Testis (tissue), 2 donors: Measurements from ENCODE around the gene SELE.

Experiments used
- POLR2A ChIP-seq: fragments of 450-650 bp; IDR thresholded peaks from one replicate; pipeline ENCODE4 v1.6.1; 2017; ENCODE audit warnings: antibody characterized with exemption, mild to moderate bottlenecking, moderate library complexity
- TF ChIP-seq, protein P1 (sequence below), 3 experiments: fragments of 450-650 bp in 2 of 3; fragments of 200-600 bp in 1 of 3; sonication (generic) in 1 of 3; IDR thresholded peaks; one replicate each; pipeline ENCODE4 v1.5.1; 2016 to 2019; ENCODE audit warnings: antibody characterized with exemption in 3 of 3, mild to moderate bottlenecking in 2 of 3, moderate library complexity in 1 of 3

GRCh38 chr1:169690489-169690888 lies 43.4 kb downstream of the SELE start:
- TF ChIP-seq, protein P1, sequence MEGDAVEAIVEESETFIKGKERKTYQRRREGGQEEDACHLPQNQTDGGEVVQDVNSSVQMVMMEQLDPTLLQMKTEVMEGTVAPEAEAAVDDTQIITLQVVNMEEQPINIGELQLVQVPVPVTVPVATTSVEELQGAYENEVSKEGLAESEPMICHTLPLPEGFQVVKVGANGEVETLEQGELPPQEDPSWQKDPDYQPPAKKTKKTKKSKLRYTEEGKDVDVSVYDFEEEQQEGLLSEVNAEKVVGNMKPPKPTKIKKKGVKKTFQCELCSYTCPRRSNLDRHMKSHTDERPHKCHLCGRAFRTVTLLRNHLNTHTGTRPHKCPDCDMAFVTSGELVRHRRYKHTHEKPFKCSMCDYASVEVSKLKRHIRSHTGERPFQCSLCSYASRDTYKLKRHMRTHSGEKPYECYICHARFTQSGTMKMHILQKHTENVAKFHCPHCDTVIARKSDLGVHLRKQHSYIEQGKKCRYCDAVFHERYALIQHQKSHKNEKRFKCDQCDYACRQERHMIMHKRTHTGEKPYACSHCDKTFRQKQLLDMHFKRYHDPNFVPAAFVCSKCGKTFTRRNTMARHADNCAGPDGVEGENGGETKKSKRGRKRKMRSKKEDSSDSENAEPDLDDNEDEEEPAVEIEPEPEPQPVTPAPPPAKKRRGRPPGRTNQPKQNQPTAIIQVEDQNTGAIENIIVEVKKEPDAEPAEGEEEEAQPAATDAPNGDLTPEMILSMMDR (IDR thresholded peaks at IDR 0.05) = no peak
- no peak for TF ChIP-seq POLR2A
